Trophoblast cell (in vitro differentiated cells and primary cell): ENCODE measurements around the gene FOXP2.

ENCODE experiments used
- DNase-seq, 2 donors: peaks; one replicate each; pipeline ENCODE4 v3.0.0-alpha.2; 2016
- H2AFZ ChIP-seq: 2 replicates; pipeline ENCODE4 v1.6.1; 2013; ENCODE audit warnings: low read length, moderate library complexity, mild to moderate bottlenecking; ENCODE audit not compliant: insufficient read depth, poor library complexity
- H2AK5ac ChIP-seq: 2 replicates; pipeline ENCODE4 v1.6.1; 2013; ENCODE audit warnings: mild to moderate bottlenecking, low read length
- H2BK120ac ChIP-seq: 2 replicates; pipeline ENCODE4 v1.6.1; 2013; ENCODE audit warnings: low read length, mild to moderate bottlenecking, moderate library complexity; ENCODE audit not compliant: insufficient read depth, poor library complexity
- H2BK12ac ChIP-seq: 2 replicates; pipeline ENCODE4 v1.6.1; 2013; ENCODE audit warnings: mild to moderate bottlenecking, low read length, moderate library complexity
- H2BK5ac ChIP-seq: 2 replicates; pipeline ENCODE4 v1.6.1; 2013; ENCODE audit warnings: low read length, low read depth, moderate library complexity, mild to moderate bottlenecking; ENCODE audit not compliant: poor library complexity
- H3K14ac ChIP-seq: 2 replicates; pipeline ENCODE4 v1.6.1; 2013; ENCODE audit warnings: mild to moderate bottlenecking, low read length
- H3K18ac ChIP-seq: 2 replicates; pipeline ENCODE4 v1.6.1; 2013; ENCODE audit warnings: mild to moderate bottlenecking, low read length
- H3K23ac ChIP-seq: 2 replicates; pipeline ENCODE4 v1.6.1; 2013; ENCODE audit warnings: low read length
- H3K27ac ChIP-seq: 2 replicates; pipeline ENCODE4 v1.5.1; 2013; ENCODE audit warnings: low read depth, mild to moderate bottlenecking, inconsistent platforms, low read length, moderate library complexity
- H3K27me3 ChIP-seq: 2 replicates; pipeline ENCODE4 v1.6.1; 2013; ENCODE audit warnings: inconsistent platforms, mild to moderate bottlenecking, low read length, moderate library complexity; ENCODE audit not compliant: insufficient read depth
- H3K36me3 ChIP-seq, 2 experiments: 1 replicate in 1 of 2; 2 replicates in 1 of 2; pipeline ENCODE4 v1.6.1; 2013; ENCODE audit warnings: low read length in 2 of 2, mild to moderate bottlenecking in 2 of 2, moderate library complexity in 1 of 2; ENCODE audit not compliant: insufficient read depth in 2 of 2, control insufficient read depth in 1 of 2
- H3K4ac ChIP-seq: 2 replicates; pipeline ENCODE4 v1.6.1; 2013; ENCODE audit warnings: low read depth, mild to moderate bottlenecking, low read length, moderate library complexity
- H3K4me1 ChIP-seq, 2 experiments: 1 replicate in 1 of 2; 2 replicates in 1 of 2; pipeline ENCODE4 v1.6.1; 2013; ENCODE audit warnings: low read length in 2 of 2, mild to moderate bottlenecking in 2 of 2, moderate library complexity in 1 of 2; ENCODE audit not compliant: insufficient read depth in 2 of 2, control insufficient read depth in 1 of 2
- H3K4me2 ChIP-seq: 2 replicates; pipeline ENCODE4 v1.6.1; 2013; ENCODE audit warnings: inconsistent platforms, mild to moderate bottlenecking, low read length, moderate library complexity
- H3K4me3 ChIP-seq: 2 replicates; pipeline ENCODE4 v1.5.1; 2013; ENCODE audit warnings: mild to moderate bottlenecking, low read depth, low read length, inconsistent platforms
- H3K79me1 ChIP-seq: one replicate; pipeline ENCODE4 v1.6.1; 2013; ENCODE audit warnings: low read length
- H3K79me2 ChIP-seq: 2 replicates; pipeline ENCODE4 v1.6.1; 2013; ENCODE audit warnings: low read length, mild to moderate bottlenecking; ENCODE audit not compliant: control insufficient read depth, insufficient read depth, poor library complexity
- H3K9ac ChIP-seq: 2 replicates; pipeline ENCODE4 v1.6.1; 2013; ENCODE audit warnings: mild to moderate bottlenecking, low read length
- H3K9me3 ChIP-seq: 2 replicates; pipeline ENCODE4 v1.6.1; 2013; ENCODE audit warnings: low read depth, mild to moderate bottlenecking, control low read depth, inconsistent platforms, low read length; ENCODE audit not compliant: insufficient read depth
- H4K12ac ChIP-seq: 2 replicates; pipeline ENCODE4 v1.6.1; 2013; ENCODE audit warnings: low read depth, mild to moderate bottlenecking, low read length, moderate library complexity
- H4K8ac ChIP-seq: 2 replicates; pipeline ENCODE4 v1.6.1; 2013; ENCODE audit warnings: low read depth, mild to moderate bottlenecking, low read length, moderate library complexity
- H4K91ac ChIP-seq: one replicate; pipeline ENCODE4 v1.6.1; 2013; ENCODE audit warnings: low read depth, mild to moderate bottlenecking, low read length, moderate library complexity
- WGBS: extraction: QIAGEN DNeasy Blood & Tissue Kit; methylation state at CpG from one replicate; pipeline ENCODE4 v1.1.7; 2013; ENCODE audit warnings: missing lambda C conversion rate; ENCODE audit not compliant: insufficient read length, insufficient coverage; ENCODE audit errors: extremely low coverage; 5-methylcytosine and 5-hydroxymethylcytosine counted together

The FOXP2 gene

DNA sequence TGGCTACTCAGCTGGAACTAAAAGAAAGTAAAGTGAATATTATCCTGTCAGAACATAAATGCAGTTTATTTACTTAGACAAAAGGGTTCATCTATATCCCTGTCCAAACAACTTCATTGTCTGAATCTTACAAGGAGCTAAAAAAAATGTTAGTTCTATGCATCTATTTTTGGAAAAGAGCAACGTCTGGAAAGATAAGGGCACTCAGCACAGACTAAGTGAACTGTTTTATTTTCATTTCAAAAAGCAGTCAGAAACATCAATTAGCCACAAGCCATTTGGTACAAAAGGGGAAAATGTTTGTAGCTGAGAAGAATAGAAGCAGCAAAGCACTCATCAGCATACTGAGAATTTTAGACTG is 245.5 kb downstream of the FOXP2 start:
- Histone ChIP-seq H2AFZ (no peak overlapping the region), H3K4ac (no peak overlapping the region), H3K4me3 (no peak overlapping the region), H3K9ac (no peak overlapping the region), H4K8ac (no peak overlapping the region), H4K91ac (no peak overlapping the region), H3K9me3 (no peaks in the 10 kb centered on the region), H3K27me3 (no peaks in the 10 kb centered on the region), H3K23ac (no peak overlapping the region), H3K79me1 (no peaks in the 10 kb centered on the region), H3K18ac (no peak overlapping the region), H3K14ac (no peak overlapping the region), H2BK120ac (no peak overlapping the region), H2BK12ac (no peak overlapping the region), H3K36me3 (no peaks in the 10 kb centered on the region), H3K27ac (no peak overlapping the region), H2AK5ac (no peak overlapping the region), H3K4me2 (no peak overlapping the region), H2BK5ac (no peak overlapping the region), H3K79me2 (no peaks in the 10 kb centered on the region), H3K4me1 (no peaks in the 10 kb centered on the region), H4K12ac (no peak overlapping the region)
- WGBS = no CpG with 5 or more reads among the region's 1 CpG
- DNase-seq = no peak

DNA sequence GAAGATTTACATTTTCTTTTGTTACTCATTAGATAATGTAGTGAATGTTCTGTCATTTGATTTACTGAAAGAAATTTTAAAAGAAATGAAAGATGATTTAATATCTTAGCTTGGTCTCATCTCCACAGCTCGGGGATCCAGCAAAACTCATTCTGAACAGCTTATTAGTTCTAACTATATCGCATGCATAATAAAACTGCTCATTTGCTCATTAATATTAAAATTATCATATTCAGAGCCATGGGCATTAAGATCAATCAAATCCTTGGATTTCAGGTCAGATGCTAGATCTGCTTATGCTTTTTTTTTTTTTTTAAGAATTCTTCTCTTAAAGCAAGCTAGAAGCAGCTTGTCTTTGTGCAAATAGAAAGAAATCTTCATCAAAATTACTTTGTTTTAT is 246.1 kb downstream of the FOXP2 start:
- Histone ChIP-seq H3K79me2 (no peaks in the 10 kb centered on the region), H3K4me3 (no peak overlapping the region), H3K79me1 (no peaks in the 10 kb centered on the region), H3K18ac (no peak overlapping the region), H4K12ac (no peak overlapping the region), H3K4ac (no peak overlapping the region), H2BK12ac (no peak overlapping the region), H3K23ac (no peak overlapping the region), H2BK5ac (no peak overlapping the region), H3K36me3 (no peaks in the 10 kb centered on the region), H4K8ac (no peak overlapping the region), H3K4me1 (no peaks in the 10 kb centered on the region), H3K27me3 (no peaks in the 10 kb centered on the region), H2BK120ac (no peak overlapping the region), H3K14ac (no peak overlapping the region), H3K4me2 (no peak overlapping the region), H2AK5ac (no peak overlapping the region), H2AFZ (no peak overlapping the region), H3K9ac (no peak overlapping the region), H3K9me3 (no peaks in the 10 kb centered on the region), H3K27ac (no peak overlapping the region), H4K91ac (no peak overlapping the region)
- DNase-seq = no peak
- no CpG with 5 or more reads among the region's 2 CpGs for WGBS

DNA sequence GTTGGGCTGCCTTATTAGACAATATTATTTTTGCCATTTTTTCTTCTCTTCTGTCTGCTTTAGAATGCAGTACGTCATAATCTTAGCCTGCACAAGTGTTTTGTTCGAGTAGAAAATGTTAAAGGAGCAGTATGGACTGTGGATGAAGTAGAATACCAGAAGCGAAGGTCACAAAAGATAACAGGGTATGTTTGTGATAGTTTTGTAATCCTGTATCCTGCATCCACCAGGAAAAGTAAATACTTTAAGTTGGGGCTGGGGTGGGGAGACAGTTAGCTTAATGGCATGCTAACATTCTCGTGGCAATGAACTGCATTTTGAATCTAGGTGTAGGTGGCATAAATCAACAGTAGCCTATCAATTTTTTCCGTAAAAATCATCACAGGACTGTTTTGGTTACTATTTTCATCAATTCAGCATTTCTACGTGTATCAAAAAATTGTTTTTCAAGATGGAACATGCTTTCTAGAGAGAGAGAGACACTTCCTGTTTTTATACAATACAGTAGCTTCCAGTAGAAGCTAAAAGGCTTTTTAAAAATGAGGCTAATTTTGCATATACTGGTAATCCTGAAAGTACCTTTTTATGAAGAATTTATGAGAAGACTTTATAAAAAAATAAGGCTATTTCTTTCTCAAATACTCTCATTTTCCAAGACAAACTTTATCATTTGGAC is 247.5 kb downstream of the FOXP2 start:
- no peaks in the 10 kb centered on the region for H3K4me1 ChIP-seq
- H3K4me3 ChIP-seq = no peak overlapping the region
- no peak overlapping the region for H3K18ac ChIP-seq
- no CpG with 5 or more reads among the region's 6 CpGs for WGBS
- no peak overlapping the region for H3K9ac ChIP-seq
- no peak overlapping the region for H3K23ac ChIP-seq
- no peak overlapping the region for H2AFZ ChIP-seq
- H3K36me3 ChIP-seq = no peaks in the 10 kb centered on the region
- no peak overlapping the region for H3K4me2 ChIP-seq
- no peak overlapping the region for H4K8ac ChIP-seq
- H3K14ac ChIP-seq = no peak overlapping the region
- H4K12ac ChIP-seq = no peak overlapping the region
- no peak overlapping the region for H2BK120ac ChIP-seq
- no peak for DNase-seq
- H2BK12ac ChIP-seq = no peak overlapping the region
- H3K79me1 ChIP-seq = no peaks in the 10 kb centered on the region
- H3K4ac ChIP-seq = no peak overlapping the region
- no peak overlapping the region for H2BK5ac ChIP-seq
- no peak overlapping the region for H2AK5ac ChIP-seq
- no peaks in the 10 kb centered on the region for H3K79me2 ChIP-seq
- H3K9me3 ChIP-seq = no peaks in the 10 kb centered on the region
- H3K27me3 ChIP-seq = no peaks in the 10 kb centered on the region
- no peak overlapping the region for H4K91ac ChIP-seq
- H3K27ac ChIP-seq = no peak overlapping the region

DNA sequence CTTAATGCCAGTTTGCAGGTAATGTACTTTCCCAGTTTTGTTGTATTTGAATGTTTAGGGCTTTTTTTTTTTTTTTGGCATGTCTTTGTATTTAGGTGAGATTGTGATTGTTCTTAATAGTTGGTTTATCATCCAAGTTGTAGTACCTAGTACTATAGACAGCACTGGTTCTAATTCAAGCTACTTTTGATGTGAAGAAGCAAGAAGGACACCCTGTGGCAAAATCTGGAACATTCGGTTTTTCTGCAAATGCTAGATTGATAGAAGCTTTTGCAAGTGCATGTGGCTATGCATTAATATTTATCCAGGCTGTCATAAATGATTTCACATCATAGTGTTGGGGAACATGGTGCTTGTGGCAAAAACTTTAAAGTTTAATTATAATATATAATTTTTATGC is 248.9 kb downstream of the FOXP2 start:
- H2BK5ac ChIP-seq = no peak overlapping the region
- no peak overlapping the region for H2AFZ ChIP-seq
- no peaks in the 10 kb centered on the region for H3K36me3 ChIP-seq
- H3K79me2 ChIP-seq = no peaks in the 10 kb centered on the region
- H3K27me3 ChIP-seq = no peaks in the 10 kb centered on the region
- no peak overlapping the region for H2AK5ac ChIP-seq
- H3K18ac ChIP-seq = no peak overlapping the region
- no peak overlapping the region for H3K4me3 ChIP-seq
- no CpG with 5 or more reads among the region's 1 CpG for WGBS
- H4K12ac ChIP-seq = no peak overlapping the region
- no peak overlapping the region for H3K27ac ChIP-seq
- no peak overlapping the region for H3K4me2 ChIP-seq
- DNase-seq = peak in 1 of 2 donors; percentile 37
- no peak overlapping the region for H3K14ac ChIP-seq
- H3K4me1 ChIP-seq = no peaks in the 10 kb centered on the region
- H2BK12ac ChIP-seq = no peak overlapping the region
- H2BK120ac ChIP-seq = no peak overlapping the region
- H3K9me3 ChIP-seq = no peaks in the 10 kb centered on the region
- no peak overlapping the region for H3K9ac ChIP-seq
- no peak overlapping the region for H4K91ac ChIP-seq
- H3K4ac ChIP-seq = no peak overlapping the region
- no peaks in the 10 kb centered on the region for H3K79me1 ChIP-seq
- H4K8ac ChIP-seq = no peak overlapping the region
- no peak overlapping the region for H3K23ac ChIP-seq
